SH-SY5Y (cell line): ENCODE results near the gene PLCL2.

Experiments used
- GATA2 ChIP-seq: IDR thresholded peaks from 2 replicates; pipeline ENCODE4 v1.6.1; 2011; ENCODE audit warnings: mild to moderate bottlenecking, low read depth, low read length
- GATA3 ChIP-seq: IDR thresholded peaks from 2 replicates; pipeline ENCODE4 v1.6.1; 2011; ENCODE audit warnings: low read depth, mild to moderate bottlenecking, low read length, moderate library complexity

DNA sequence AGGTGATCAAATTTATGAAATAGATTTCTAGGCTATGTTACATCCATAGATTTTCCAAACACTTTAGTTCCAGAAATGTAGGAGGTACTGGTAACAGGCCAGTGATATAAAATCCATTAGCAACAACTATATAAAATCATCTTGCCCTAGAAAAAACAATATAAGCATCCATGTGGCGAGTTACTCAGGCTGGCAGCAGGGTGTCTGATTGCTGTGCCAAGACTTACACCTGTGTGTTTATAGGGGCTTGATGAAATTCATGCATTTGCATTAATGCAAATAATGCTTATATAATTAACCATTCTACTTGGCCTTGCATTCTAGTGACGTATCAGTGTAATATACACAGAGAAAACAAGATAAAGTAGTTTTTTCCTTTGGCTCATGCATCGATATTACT, 153.4 kb downstream of the PLCL2 start:
- TF ChIP-seq GATA2 (no peak), GATA3 (no peak)
